Neutrophil (primary cell): ENCODE measurements around the gene FEZ2.
"Not testable (repeated sequence)": the region's sequence is repeated elsewhere in the genome, so short reads cannot be mapped to it uniquely, and the experiment has no call there.

Source experiments
- H3K27ac ChIP-seq: fragments of 200-600 bp; sonication (generic); 2 replicates; pipeline ENCODE4 v1.5.1; 2016; ENCODE audit warnings: mild to moderate bottlenecking, moderate library complexity
- H3K27me3 ChIP-seq: fragments of 200-600 bp; sonication (generic); 2 replicates; pipeline ENCODE4 v1.6.0; 2016; ENCODE audit warnings: mild to moderate bottlenecking
- H3K36me3 ChIP-seq: fragments of 200-600 bp; sonication (generic); 2 replicates; pipeline ENCODE4 v1.5.1; 2017
- H3K4me1 ChIP-seq, 2 experiments: fragments of 200-600 bp in 1 of 2; sonication (generic) in 1 of 2; 1 replicate in 1 of 2; 2 replicates in 1 of 2; pipeline versions ENCODE4 v1.5.1 to v1.6.1; 2013 to 2016; ENCODE audit warnings: low read depth in 1 of 2, low read length in 1 of 2, mild to moderate bottlenecking in 1 of 2, moderate library complexity in 1 of 2; ENCODE audit not compliant: control insufficient read depth in 1 of 2, insufficient read depth in 1 of 2
- H3K4me3 ChIP-seq, 2 experiments: fragments of 200-600 bp in 1 of 2; sonication (generic) in 1 of 2; 1 replicate in 1 of 2; 2 replicates in 1 of 2; pipeline ENCODE4 v1.5.1; 2013 to 2016; ENCODE audit warnings: low read depth in 1 of 2, low read length in 1 of 2, mild to moderate bottlenecking in 1 of 2, moderate library complexity in 1 of 2
- H3K9me3 ChIP-seq: fragments of 200-600 bp; sonication (generic); 2 replicates; pipeline ENCODE4 v1.5.1; 2016
- TF ChIP-seq, protein P1 (sequence below): fragments of 200-600 bp; sonication (generic); IDR thresholded peaks from 2 replicates; pipeline ENCODE4 v1.5.1; 2016; ENCODE audit warnings: antibody characterized with exemption

Gene FEZ2

GRCh38 chr2:36611316-36611990, 13.5 kb upstream of the FEZ2 start:
- Histone ChIP-seq H3K9me3 (no peaks in the 10 kb centered on the region), H3K4me3 (no peak overlapping the region), H3K36me3 (no peaks in the 10 kb centered on the region), H3K4me1 (no peaks in the 10 kb centered on the region), H3K27ac (no peak overlapping the region), H3K27me3 (no peaks in the 10 kb centered on the region)
- TF ChIP-seq, protein P1, sequence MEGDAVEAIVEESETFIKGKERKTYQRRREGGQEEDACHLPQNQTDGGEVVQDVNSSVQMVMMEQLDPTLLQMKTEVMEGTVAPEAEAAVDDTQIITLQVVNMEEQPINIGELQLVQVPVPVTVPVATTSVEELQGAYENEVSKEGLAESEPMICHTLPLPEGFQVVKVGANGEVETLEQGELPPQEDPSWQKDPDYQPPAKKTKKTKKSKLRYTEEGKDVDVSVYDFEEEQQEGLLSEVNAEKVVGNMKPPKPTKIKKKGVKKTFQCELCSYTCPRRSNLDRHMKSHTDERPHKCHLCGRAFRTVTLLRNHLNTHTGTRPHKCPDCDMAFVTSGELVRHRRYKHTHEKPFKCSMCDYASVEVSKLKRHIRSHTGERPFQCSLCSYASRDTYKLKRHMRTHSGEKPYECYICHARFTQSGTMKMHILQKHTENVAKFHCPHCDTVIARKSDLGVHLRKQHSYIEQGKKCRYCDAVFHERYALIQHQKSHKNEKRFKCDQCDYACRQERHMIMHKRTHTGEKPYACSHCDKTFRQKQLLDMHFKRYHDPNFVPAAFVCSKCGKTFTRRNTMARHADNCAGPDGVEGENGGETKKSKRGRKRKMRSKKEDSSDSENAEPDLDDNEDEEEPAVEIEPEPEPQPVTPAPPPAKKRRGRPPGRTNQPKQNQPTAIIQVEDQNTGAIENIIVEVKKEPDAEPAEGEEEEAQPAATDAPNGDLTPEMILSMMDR = no peak

GRCh38 chr2:36609507-36609906, 11.5 kb upstream of the FEZ2 start:
- Histone ChIP-seq H3K4me1 (no peaks in the 10 kb centered on the region), H3K27ac (no peak overlapping the region), H3K4me3 (no peak overlapping the region), H3K36me3 (no peaks in the 10 kb centered on the region), H3K27me3 (no peaks in the 10 kb centered on the region), H3K9me3 (no peaks in the 10 kb centered on the region)
- TF ChIP-seq, protein P1 = no peak

DNA sequence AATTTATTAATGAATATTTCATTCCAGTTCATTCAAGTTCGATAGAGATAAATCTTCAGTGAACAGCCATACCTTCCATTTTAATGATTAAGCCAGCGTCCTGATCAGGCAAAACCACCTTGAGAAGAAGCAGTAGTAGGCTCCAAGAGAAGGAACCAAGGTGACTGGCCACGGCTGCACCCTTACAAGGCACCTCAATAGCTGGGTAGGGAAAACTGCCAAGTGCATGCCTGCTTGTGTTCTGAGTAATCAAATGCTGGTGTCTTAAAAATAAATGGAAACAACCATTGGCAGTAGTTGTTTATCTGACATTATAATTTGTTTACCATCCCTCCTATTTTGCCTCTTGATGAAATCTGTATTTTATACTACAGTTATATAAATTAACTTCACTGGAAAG, 10.0 kb upstream of the FEZ2 start:
- TF ChIP-seq, protein P1 = no peak
- Histone ChIP-seq H3K27me3 (no peaks in the 10 kb centered on the region), H3K9me3 (no peaks in the 10 kb centered on the region), H3K4me3 (no peak overlapping the region), H3K36me3 (no peaks in the 10 kb centered on the region), H3K27ac (no peak overlapping the region), H3K4me1 (no peaks in the 10 kb centered on the region)

- TF ChIP-seq, protein P1 = no peak
- H3K27ac ChIP-seq = no peak overlapping the region
Observed at GRCh38 chr2:36606925-36607324, 9.0 kb upstream of the FEZ2 start.

GRCh38 chr2:36605273-36605672, 7.3 kb upstream of the FEZ2 start:
- no peak overlapping the region for H3K27ac ChIP-seq
- TF ChIP-seq, protein P1 = no peak

More at GRCh38 chr2:36606925-36607324, 9.0 kb upstream of the FEZ2 start:
- no peaks in the 10 kb centered on the region for H3K36me3 ChIP-seq
- no peaks in the 10 kb centered on the region for H3K9me3 ChIP-seq
- no peaks in the 10 kb centered on the region for H3K4me1 ChIP-seq
- H3K4me3 ChIP-seq = no peak overlapping the region
- H3K27me3 ChIP-seq = no peaks in the 10 kb centered on the region

GRCh38 chr2:36603629-36604028, 5.7 kb upstream of the FEZ2 start:
- H3K27ac ChIP-seq, H3K36me3 ChIP-seq, H3K4me1 ChIP-seq, H3K9me3 ChIP-seq, H3K27me3 ChIP-seq, H3K4me3 ChIP-seq: not testable (repeated sequence)

More at GRCh38 chr2:36605273-36605672, 7.3 kb upstream of the FEZ2 start:
- H3K4me1 ChIP-seq = no peaks in the 10 kb centered on the region
- no peaks in the 10 kb centered on the region for H3K27me3 ChIP-seq
- H3K9me3 ChIP-seq = no peaks in the 10 kb centered on the region
- H3K4me3 ChIP-seq = no peak overlapping the region
- no peaks in the 10 kb centered on the region for H3K36me3 ChIP-seq
